Liver (tissue), 3 donors: ENCODE data around the gene KLF14.

Source experiments
- GABPA ChIP-seq, 2 donors: IDR thresholded peaks in 1 of 2; conservative IDR thresholded peaks in 1 of 2; 2 replicates each; pipeline ENCODE4 v1.6.1; 2016; ENCODE audit warnings: antibody characterized with exemption in 2 of 2, mild to moderate bottlenecking in 1 of 2, moderate library complexity in 1 of 2
- HNF4A ChIP-seq, 2 donors: conservative IDR thresholded peaks; 2 replicates each; pipeline ENCODE4 v1.6.1; 2016; ENCODE audit warnings: antibody characterized with exemption in 2 of 2, mild to moderate bottlenecking in 2 of 2
- JUND ChIP-seq, 2 donors: IDR thresholded peaks; 2 replicates each; pipeline ENCODE4 v1.6.1; 2016; ENCODE audit warnings: antibody characterized with exemption in 2 of 2
- RXRA ChIP-seq, 2 donors: IDR thresholded peaks; 2 replicates each; pipeline ENCODE4 v1.6.1; 2017 to 2018; ENCODE audit warnings: antibody characterized with exemption in 2 of 2, mild to moderate bottlenecking in 1 of 2
- TAF1 ChIP-seq: conservative IDR thresholded peaks from 2 replicates; pipeline ENCODE4 v1.6.1; 2016; ENCODE audit warnings: antibody characterized with exemption, mild to moderate bottlenecking
- YY1 ChIP-seq: IDR thresholded peaks from 2 replicates; pipeline ENCODE4 v1.6.1; 2016; ENCODE audit warnings: antibody characterized with exemption, mild to moderate bottlenecking
- TF ChIP-seq, protein P1 (sequence below): fragments of 150-350 bp; IDR thresholded peaks from 2 replicates; pipeline ENCODE4 v1.5.1; 2017; ENCODE audit warnings: improper control_type of control experiment, low read depth, low read length; ENCODE audit not compliant: missing input control
- TF ChIP-seq, protein P2 (sequence below): IDR thresholded peaks from 2 replicates; pipeline ENCODE4 v1.6.1; 2016; ENCODE audit warnings: antibody characterized with exemption
- donor health status: healthy.
- donor health status: healthy.

DNA sequence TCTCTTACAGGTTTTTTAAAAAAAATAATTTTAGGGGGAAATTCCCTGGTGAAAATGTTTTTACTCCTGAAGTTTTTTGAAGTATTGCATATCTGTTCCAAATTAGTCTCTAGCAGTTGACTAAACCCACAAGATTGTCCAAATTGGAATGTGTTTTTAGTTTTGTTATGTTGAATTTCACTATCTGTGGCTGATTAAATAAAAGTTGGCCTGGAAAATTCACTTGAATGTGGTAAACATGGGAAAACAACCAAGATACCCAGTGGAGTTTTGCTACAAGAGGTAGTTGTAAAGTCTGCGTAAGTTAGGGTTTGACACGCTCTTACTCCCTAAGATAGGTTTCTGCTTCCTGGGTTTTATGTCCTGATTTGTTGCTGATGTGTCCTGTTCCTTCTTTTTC is 51.0 kb downstream of the KLF14 start:
- TF ChIP-seq, protein P1, sequence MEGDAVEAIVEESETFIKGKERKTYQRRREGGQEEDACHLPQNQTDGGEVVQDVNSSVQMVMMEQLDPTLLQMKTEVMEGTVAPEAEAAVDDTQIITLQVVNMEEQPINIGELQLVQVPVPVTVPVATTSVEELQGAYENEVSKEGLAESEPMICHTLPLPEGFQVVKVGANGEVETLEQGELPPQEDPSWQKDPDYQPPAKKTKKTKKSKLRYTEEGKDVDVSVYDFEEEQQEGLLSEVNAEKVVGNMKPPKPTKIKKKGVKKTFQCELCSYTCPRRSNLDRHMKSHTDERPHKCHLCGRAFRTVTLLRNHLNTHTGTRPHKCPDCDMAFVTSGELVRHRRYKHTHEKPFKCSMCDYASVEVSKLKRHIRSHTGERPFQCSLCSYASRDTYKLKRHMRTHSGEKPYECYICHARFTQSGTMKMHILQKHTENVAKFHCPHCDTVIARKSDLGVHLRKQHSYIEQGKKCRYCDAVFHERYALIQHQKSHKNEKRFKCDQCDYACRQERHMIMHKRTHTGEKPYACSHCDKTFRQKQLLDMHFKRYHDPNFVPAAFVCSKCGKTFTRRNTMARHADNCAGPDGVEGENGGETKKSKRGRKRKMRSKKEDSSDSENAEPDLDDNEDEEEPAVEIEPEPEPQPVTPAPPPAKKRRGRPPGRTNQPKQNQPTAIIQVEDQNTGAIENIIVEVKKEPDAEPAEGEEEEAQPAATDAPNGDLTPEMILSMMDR = no peak
- TF ChIP-seq, protein P2, sequence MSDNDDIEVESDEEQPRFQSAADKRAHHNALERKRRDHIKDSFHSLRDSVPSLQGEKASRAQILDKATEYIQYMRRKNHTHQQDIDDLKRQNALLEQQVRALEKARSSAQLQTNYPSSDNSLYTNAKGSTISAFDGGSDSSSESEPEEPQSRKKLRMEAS = no peak
- TF ChIP-seq HNF4A (conservative IDR thresholded peaks at IDR 0.05) = no peak
- no peak for TF ChIP-seq YY1
- TF ChIP-seq TAF1 = no peak
- TF ChIP-seq GABPA (IDR thresholded peaks at IDR 0.05 in 1 of 2, conservative IDR thresholded peaks at IDR 0.05 in 1 of 2) = no peak
- no peak for TF ChIP-seq RXRA (IDR thresholded peaks at IDR 0.05)
- TF ChIP-seq JUND (IDR thresholded peaks at IDR 0.05) = no peak
